ENCODE results near the gene ZNF41. TPM values are rescaled to one million over a fixed set of nuclear protein-coding genes. Genes with fewer than 3 reads are reported as not detected.

ZNF41 gene
- total RNA-seq, 1 donor from 2014 or later = 4.4 TPM

Other genes starting within 250 kb of the ZNF41 start
- 0.07 TPM in 1 of 2 replicates, not detected in the other for gene ZNF157, start 112.6 kb downstream of the ZNF41 start, total RNA-seq
- 31.5 and 43.7 TPM in 2 replicates for gene ARAF, start 78.0 kb upstream of the ZNF41 start, total RNA-seq
- 123 and 241 TPM in 2 replicates for gene TIMP1, start 99.2 kb upstream of the ZNF41 start, total RNA-seq
- 0.12 and 0.65 TPM in 2 replicates for gene SYN1, start 136.6 kb upstream of the ZNF41 start, total RNA-seq
- 0.06 and 0.22 TPM in 2 replicates for gene CFP, start 146.7 kb upstream of the ZNF41 start, total RNA-seq
- 21.9 and 31.8 TPM in 2 replicates for gene ELK1, start 167.3 kb upstream of the ZNF41 start, total RNA-seq
- gene UXT, start 176.0 kb upstream of the ZNF41 start, total RNA-seq = 133 and 178 TPM in 2 replicates